Activated CD8-positive, alpha-beta T cell treated with anti-CD3 and anti-CD28 coated beads for 36 hours (primary cell): Measurements from ENCODE around the gene LRRK1. TPM values are rescaled to one million over a fixed set of nuclear protein-coding genes. Genes with fewer than 3 reads are reported as not detected.

Experiments
- ATAC-seq: fragments of 200-7000 bp; cut with Tn5 transposase; one replicate; pipeline ENCODE4 v1.10.0; 2021; ENCODE audit warnings: mild to moderate bottlenecking, moderate library complexity
- CTCF ChIA-PET: fragments of 350-600 bp; sonication (Branson Sonifier 250); formaldehyde crosslinking; loops from one replicate; lab custom pipeline; 2021; ENCODE audit warnings: antibody characterized with exemption; lab: Charles Lee
- POLR2A ChIA-PET: fragments of 350-600 bp; sonication (Branson Sonifier 250); formaldehyde crosslinking; loops from one replicate; lab custom pipeline; 2021; ENCODE audit warnings: antibody characterized with exemption; lab: Charles Lee
- DNase-seq: peaks from one replicate; pipeline ENCODE4 v3.0.0-alpha.2; 2020
- H3K27ac Mint-ChIP-seq: one replicate; pipeline ENCODE4 v1.8.0; 2021; ENCODE audit warnings: mild to moderate bottlenecking, mixed read lengths
- H3K27me3 Mint-ChIP-seq: one replicate; pipeline ENCODE4 v1.8.0; 2021; ENCODE audit warnings: mixed read lengths
- H3K36me3 Mint-ChIP-seq: one replicate; pipeline ENCODE4 v1.8.0; 2021; ENCODE audit warnings: low read depth, mixed read lengths
- H3K4me1 Mint-ChIP-seq: one replicate; pipeline ENCODE4 v1.8.0; 2021; ENCODE audit warnings: low read depth, mixed read lengths
- H3K4me3 Mint-ChIP-seq: one replicate; pipeline ENCODE4 v1.8.0; 2021; ENCODE audit warnings: mild to moderate bottlenecking, moderate library complexity, mixed read lengths
- H3K9me3 Mint-ChIP-seq: one replicate; pipeline ENCODE4 v1.8.0; 2021; ENCODE audit warnings: mixed read lengths
- intact Hi-C: fragments of 100-400 bp; cut with micrococcal nuclease; formaldehyde crosslinking; loops from one replicate; pipeline ENCODE4 v1.10.0; 2022
- total RNA-seq, 2 experiments: library from RNA; stranded (reverse); gene quantifications; one replicate each; pipeline ENCODE4 v1.2.3, GENCODE V29; 2021
- TF ChIP-seq, protein P1 (sequence below): fragments of 200-600 bp; IDR thresholded peaks from one replicate; pipeline ENCODE4 v1.8.0; 2022; ENCODE audit warnings: antibody characterized with exemption, mild to moderate bottlenecking

Gene LRRK1
- total RNA-seq, 2 experiments from 2014 or later, result 0.50 to 0.83 TPM

- no peak for DNase-seq
- peaks cover 10% of the 10 kb centered on the region for H3K4me1 Mint-ChIP-seq
- ChIA-PET POLR2A (interaction anchor here (0.9 to 1.1 kb wide), 4 partner anchors 35 to 185 kb away, joined by 3 to 4 read pairs (median 3); partner anchors contain the start of gene CHSY1), CTCF (interaction anchor here (1.0 to 6.6 kb wide), 12 partner anchors 12 to 181 kb away, joined by 3 to 82 read pairs (median 3); partner anchors contain the start of gene CHSY1)
- TF ChIP-seq, protein P1, sequence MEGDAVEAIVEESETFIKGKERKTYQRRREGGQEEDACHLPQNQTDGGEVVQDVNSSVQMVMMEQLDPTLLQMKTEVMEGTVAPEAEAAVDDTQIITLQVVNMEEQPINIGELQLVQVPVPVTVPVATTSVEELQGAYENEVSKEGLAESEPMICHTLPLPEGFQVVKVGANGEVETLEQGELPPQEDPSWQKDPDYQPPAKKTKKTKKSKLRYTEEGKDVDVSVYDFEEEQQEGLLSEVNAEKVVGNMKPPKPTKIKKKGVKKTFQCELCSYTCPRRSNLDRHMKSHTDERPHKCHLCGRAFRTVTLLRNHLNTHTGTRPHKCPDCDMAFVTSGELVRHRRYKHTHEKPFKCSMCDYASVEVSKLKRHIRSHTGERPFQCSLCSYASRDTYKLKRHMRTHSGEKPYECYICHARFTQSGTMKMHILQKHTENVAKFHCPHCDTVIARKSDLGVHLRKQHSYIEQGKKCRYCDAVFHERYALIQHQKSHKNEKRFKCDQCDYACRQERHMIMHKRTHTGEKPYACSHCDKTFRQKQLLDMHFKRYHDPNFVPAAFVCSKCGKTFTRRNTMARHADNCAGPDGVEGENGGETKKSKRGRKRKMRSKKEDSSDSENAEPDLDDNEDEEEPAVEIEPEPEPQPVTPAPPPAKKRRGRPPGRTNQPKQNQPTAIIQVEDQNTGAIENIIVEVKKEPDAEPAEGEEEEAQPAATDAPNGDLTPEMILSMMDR, result no peak
- H3K27me3 Mint-ChIP-seq, result no peaks in the 10 kb centered on the region
- H3K36me3 Mint-ChIP-seq, result no peaks in the 10 kb centered on the region
- H3K4me3 Mint-ChIP-seq, result no peak overlapping the region
- intact Hi-C loops, result loop anchor here (2.0 to 5.0 kb wide), 2 partner anchors 102 to 169 kb away; no protein-coding TSS in a partner anchor
- no peaks in the 10 kb centered on the region for H3K9me3 Mint-ChIP-seq
- ATAC-seq, result no peak
- no peak overlapping the region for H3K27ac Mint-ChIP-seq
These were observed 170.6 kb downstream of the LRRK1 start for GRCh38 chr15:101089579-101090427.

GRCh38 chr15:101090428-101090790 is 171.3 kb downstream of the LRRK1 start:
- Mint-ChIP-seq H3K36me3 (no peaks in the 10 kb centered on the region), H3K4me1 (peaks cover 10% of the 10 kb centered on the region), H3K27me3 (no peaks in the 10 kb centered on the region), H3K4me3 (no peak overlapping the region), H3K9me3 (no peaks in the 10 kb centered on the region), H3K27ac (no peak overlapping the region)
- TF ChIP-seq, protein P1, result no peak
- intact Hi-C loops, result loop anchor here (5.0 kb wide), 1 partner anchor 102 kb away; no protein-coding TSS in a partner anchor
- CTCF ChIA-PET, result interaction anchor here (1.0 to 6.6 kb wide), 11 partner anchors 21 to 180 kb away, joined by 3 to 82 read pairs (median 3); partner anchors contain the start of gene CHSY1
- peak; percentile 25 for DNase-seq
- POLR2A ChIA-PET, result interaction anchor here (0.9 to 1.1 kb wide), 4 partner anchors 34 to 184 kb away, joined by 3 to 4 read pairs (median 3); partner anchors contain the start of gene CHSY1
- peak; percentile 19 for ATAC-seq

DNA sequence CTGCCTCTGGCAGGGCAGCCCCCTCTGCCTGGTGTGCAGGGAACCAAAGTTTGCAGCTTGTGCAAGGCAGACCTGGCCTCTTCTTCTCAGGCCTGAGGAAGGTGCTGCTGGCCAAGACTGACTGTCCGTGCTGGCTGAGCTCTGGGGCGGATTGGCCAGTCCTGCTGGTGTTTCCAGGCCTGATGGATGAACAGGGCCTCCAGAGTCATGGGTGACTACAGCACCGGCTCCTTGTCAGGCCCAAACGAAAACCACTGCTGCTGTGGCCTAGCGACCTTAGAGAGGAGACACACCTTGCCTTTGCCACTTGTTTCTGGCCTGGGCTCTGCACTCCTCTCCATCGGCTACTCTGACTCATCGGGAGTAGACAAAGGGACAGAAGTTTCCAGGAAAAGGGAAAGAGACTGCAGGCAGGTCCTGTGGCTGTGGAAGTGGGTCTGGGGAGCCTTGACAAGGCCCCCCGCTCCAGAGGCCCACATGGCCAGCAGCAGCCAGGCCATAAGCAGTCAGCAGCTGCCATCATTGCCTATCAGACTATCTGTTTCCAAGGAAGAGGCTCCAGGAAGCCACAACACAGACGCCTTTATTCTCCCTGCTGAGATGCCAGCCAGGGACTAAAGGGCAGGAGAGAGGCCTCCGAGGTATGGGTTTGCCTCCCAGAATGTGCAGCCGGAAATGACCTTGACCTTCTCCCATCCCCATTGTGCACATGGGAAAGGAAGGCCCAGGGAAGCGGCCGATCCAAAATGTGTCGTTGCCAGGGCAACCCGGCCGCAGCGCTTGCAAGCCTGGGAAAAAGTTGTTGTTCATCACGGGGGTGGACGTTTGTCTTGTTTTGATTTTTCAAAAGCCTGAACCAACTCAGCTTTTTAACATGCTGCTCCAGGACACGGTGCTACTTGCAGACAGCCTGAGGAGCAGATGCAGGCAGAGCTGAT is 172.2 kb downstream of the LRRK1 start:
- H3K4me1 Mint-ChIP-seq, result peaks cover 10% of the 10 kb centered on the region
- no peak for ATAC-seq
- H3K4me3 Mint-ChIP-seq, result no peak overlapping the region
- ChIA-PET CTCF (interaction anchor here (1.0 to 6.6 kb wide), 7 partner anchors 11 to 165 kb away, joined by 3 to 82 read pairs (median 5); partner anchors contain the start of gene CHSY1), POLR2A (interaction anchor here (0.7 to 1.1 kb wide), 3 partner anchors 160 to 187 kb away, joined by 3 to 4 read pairs (median 3); partner anchors contain the start of gene CHSY1)
- H3K27ac Mint-ChIP-seq, result no peak overlapping the region
- no peaks in the 10 kb centered on the region for H3K36me3 Mint-ChIP-seq
- H3K9me3 Mint-ChIP-seq, result no peaks in the 10 kb centered on the region
- H3K27me3 Mint-ChIP-seq, result no peaks in the 10 kb centered on the region
- TF ChIP-seq, protein P1, result no peak
- intact Hi-C loops, result loop anchor here (5.0 kb wide), 1 partner anchor 101 kb away; no protein-coding TSS in a partner anchor
- no peak for DNase-seq

DNA sequence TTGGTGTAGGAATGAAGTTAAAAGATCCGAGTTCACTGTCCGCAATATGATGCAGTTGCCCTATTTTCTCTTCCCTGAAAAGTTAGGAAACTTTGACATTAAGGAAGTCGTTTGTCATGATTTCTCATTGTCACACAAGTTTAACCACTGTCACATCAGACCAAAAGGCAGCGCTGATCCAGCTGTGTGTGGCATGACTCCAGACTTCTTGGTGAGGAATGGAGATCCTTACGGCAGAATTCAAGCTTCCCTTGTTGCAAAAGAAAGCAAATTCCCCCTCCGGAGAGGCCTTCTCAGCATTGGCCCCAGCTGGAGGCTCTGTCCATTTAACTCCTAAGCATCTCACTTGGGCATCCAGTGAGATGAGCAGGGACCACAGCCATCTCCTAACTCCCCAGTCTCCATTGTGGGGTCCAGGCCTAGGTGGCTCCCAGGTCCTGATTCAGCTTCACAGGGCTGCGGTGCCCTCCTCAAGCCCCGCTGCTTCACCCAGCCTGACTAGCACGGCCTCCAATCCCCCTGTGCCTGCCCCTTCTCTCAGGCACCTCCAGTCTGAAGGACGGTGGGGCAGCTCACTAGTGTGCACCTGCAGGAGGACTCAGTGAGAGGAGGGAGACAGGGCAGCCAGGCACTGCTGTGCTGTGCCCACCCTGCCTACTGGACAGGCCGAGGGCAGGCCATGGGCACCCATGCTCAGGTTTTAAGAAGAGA is 173.2 kb downstream of the LRRK1 start:
- no peak overlapping the region for H3K4me3 Mint-ChIP-seq
- TF ChIP-seq, protein P1, result no peak
- no peaks in the 10 kb centered on the region for H3K36me3 Mint-ChIP-seq
- no peak overlapping the region for H3K27ac Mint-ChIP-seq
- no peak for ATAC-seq
- no peaks in the 10 kb centered on the region for H3K27me3 Mint-ChIP-seq
- peaks cover 10% of the 10 kb centered on the region for H3K4me1 Mint-ChIP-seq
- ChIA-PET POLR2A (interaction anchor here (0.7 to 1.4 kb wide), 2 partner anchors 158 to 186 kb away, joined by 3 to 4 read pairs; no protein-coding TSS in a partner anchor), CTCF (interaction anchor here (0.7 to 6.6 kb wide), 5 partner anchors 10 to 197 kb away, joined by 3 to 82 read pairs (median 6); no protein-coding TSS in a partner anchor)
- no peaks in the 10 kb centered on the region for H3K9me3 Mint-ChIP-seq
- DNase-seq, result no peak
- intact Hi-C loops, result loop anchor here (5.0 kb wide), 1 partner anchor 100 kb away; no protein-coding TSS in a partner anchor
